ENCODE measurements around the gene CHD2.

DNA sequence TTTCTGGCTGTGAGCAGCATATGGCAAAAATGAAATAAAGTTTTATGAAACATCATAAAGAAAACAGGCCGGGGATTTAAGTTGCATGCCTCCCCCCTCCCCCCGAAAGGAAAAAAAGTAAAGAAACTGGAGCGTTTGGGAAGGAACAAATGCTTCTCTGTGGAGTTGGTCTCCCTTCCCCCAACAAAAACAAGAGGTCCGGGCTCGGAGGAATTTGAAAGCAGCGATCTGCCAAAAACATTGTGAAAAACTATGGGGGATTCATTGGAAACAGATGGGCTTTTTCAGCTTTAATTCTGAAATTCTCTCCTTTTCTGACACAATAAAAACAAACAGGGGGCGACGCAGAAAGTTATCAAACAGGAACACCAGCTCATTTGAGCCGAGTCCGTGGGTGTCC is 171.9 kb downstream of the CHD2 start:
- TF ChIP-seq, protein P1, sequence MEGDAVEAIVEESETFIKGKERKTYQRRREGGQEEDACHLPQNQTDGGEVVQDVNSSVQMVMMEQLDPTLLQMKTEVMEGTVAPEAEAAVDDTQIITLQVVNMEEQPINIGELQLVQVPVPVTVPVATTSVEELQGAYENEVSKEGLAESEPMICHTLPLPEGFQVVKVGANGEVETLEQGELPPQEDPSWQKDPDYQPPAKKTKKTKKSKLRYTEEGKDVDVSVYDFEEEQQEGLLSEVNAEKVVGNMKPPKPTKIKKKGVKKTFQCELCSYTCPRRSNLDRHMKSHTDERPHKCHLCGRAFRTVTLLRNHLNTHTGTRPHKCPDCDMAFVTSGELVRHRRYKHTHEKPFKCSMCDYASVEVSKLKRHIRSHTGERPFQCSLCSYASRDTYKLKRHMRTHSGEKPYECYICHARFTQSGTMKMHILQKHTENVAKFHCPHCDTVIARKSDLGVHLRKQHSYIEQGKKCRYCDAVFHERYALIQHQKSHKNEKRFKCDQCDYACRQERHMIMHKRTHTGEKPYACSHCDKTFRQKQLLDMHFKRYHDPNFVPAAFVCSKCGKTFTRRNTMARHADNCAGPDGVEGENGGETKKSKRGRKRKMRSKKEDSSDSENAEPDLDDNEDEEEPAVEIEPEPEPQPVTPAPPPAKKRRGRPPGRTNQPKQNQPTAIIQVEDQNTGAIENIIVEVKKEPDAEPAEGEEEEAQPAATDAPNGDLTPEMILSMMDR (conservative IDR thresholded peaks at IDR 0.05; ENCODE audit: low read length) = no peak
- TF ChIP-seq EZH2phosphoT487 (IDR thresholded peaks at IDR 0.05; ENCODE audit: borderline replicate concordance) = no peak

Measured in Loucy (cell line).